Activated B cell treated with CpG ODN at 0.5 μM for 24 hours (primary cell): ENCODE data around the gene TP53BP1. TPM values are rescaled to one million over a fixed set of nuclear protein-coding genes. Genes with fewer than 3 reads are reported as not detected.

Experiments used
- ATAC-seq: fragments of 200-7000 bp; cut with Tn5 transposase; one replicate; pipeline ENCODE4 v1.10.0; 2021; ENCODE audit warnings: low read depth, mild to moderate bottlenecking, moderate library complexity
- CTCF ChIA-PET: fragments of 350-600 bp; sonication (Branson Sonifier 250); formaldehyde crosslinking; loops from one replicate; lab custom pipeline; 2021; ENCODE audit warnings: antibody characterized with exemption; lab: Charles Lee
- POLR2A ChIA-PET: fragments of 350-600 bp; sonication (Branson Sonifier 250); formaldehyde crosslinking; loops from one replicate; lab custom pipeline; 2021; ENCODE audit warnings: antibody characterized with exemption; lab: Charles Lee
- DNase-seq: peaks from one replicate; pipeline ENCODE4 v3.0.0; 2022
- H3K27ac Mint-ChIP-seq: one replicate; pipeline ENCODE4 v1.8.0; 2020; ENCODE audit warnings: mixed read lengths
- H3K27me3 Mint-ChIP-seq: one replicate; pipeline ENCODE4 v1.8.0; 2021; ENCODE audit warnings: mixed read lengths
- H3K36me3 Mint-ChIP-seq: one replicate; pipeline ENCODE4 v1.8.0; 2021; ENCODE audit warnings: low read depth, mixed read lengths
- H3K4me1 Mint-ChIP-seq: one replicate; pipeline ENCODE4 v1.8.0; 2021; ENCODE audit warnings: mixed read lengths
- H3K4me3 Mint-ChIP-seq: one replicate; pipeline ENCODE4 v1.8.0; 2020; ENCODE audit warnings: mild to moderate bottlenecking, mixed read lengths
- H3K9me3 Mint-ChIP-seq: one replicate; pipeline ENCODE4 v1.8.0; 2020; ENCODE audit warnings: mixed read lengths
- CTCF ChIP-seq: fragments of 200-600 bp; IDR thresholded peaks from one replicate; pipeline ENCODE4 v1.8.0; 2022; ENCODE audit warnings: antibody characterized with exemption, mild to moderate bottlenecking
- intact Hi-C: fragments of 100-400 bp; cut with micrococcal nuclease; formaldehyde crosslinking; loops from one replicate; pipeline ENCODE4 v1.15.1; 2024
- total RNA-seq: library from RNA; stranded (reverse); gene quantifications from 2 replicates; pipeline ENCODE4 v1.2.3, GENCODE V29; 2022

Gene TP53BP1
- total RNA-seq, 1 donor from 2014 or later = 53.9 TPM

GRCh38 chr15:43487271-43487895, 5.6 kb downstream of the TP53BP1 start:
- H3K9me3 Mint-ChIP-seq = no peaks in the 10 kb centered on the region
- no peak overlapping the region for H3K4me3 Mint-ChIP-seq
- CTCF ChIA-PET = no interaction called here
- H3K4me1 Mint-ChIP-seq = peaks cover 15% of the 10 kb centered on the region
- POLR2A ChIA-PET = no interaction called here
- H3K27ac Mint-ChIP-seq = no peak overlapping the region
- peaks cover 62% of the 10 kb centered on the region for H3K36me3 Mint-ChIP-seq
- no peaks in the 10 kb centered on the region for H3K27me3 Mint-ChIP-seq
- ATAC-seq (no peak), DNase-seq (no peak)
- TF ChIP-seq CTCF = no peak
- intact Hi-C loops = no loop called here

- Mint-ChIP-seq H3K4me1 (peaks cover 7% of the 10 kb centered on the region), H3K36me3 (peaks cover 57% of the 10 kb centered on the region), H3K4me3 (no peak overlapping the region), H3K27me3 (no peaks in the 10 kb centered on the region), H3K9me3 (no peaks in the 10 kb centered on the region), H3K27ac (no peak overlapping the region)
- intact Hi-C loops = no loop called here
- TF ChIP-seq CTCF = no peak
- CTCF ChIA-PET = interaction anchor here (1.2 kb wide), 1 partner anchor 31 kb away, joined by 7 read pairs; no protein-coding TSS in a partner anchor
- no peak for DNase-seq
- POLR2A ChIA-PET = no interaction called here
- no peak for ATAC-seq
Measured at GRCh38 chr15:43484455-43484854, 8.5 kb downstream of the TP53BP1 start.

- intact Hi-C loops = loop anchor here (2.0 kb wide), 1 partner anchor 31 kb away; no protein-coding TSS in a partner anchor
- DNase-seq (no peak), ATAC-seq (no peak)
- Mint-ChIP-seq H3K36me3 (peaks cover 57% of the 10 kb centered on the region), H3K27me3 (no peaks in the 10 kb centered on the region), H3K9me3 (no peaks in the 10 kb centered on the region), H3K27ac (no peak overlapping the region), H3K4me1 (peaks cover 7% of the 10 kb centered on the region), H3K4me3 (no peak overlapping the region)
- ChIA-PET CTCF (interaction anchor here (0.9 to 1.2 kb wide), 3 partner anchors 10 to 35 kb away, joined by 3 to 7 read pairs (median 4); no protein-coding TSS in a partner anchor), POLR2A (no interaction called here)
- TF ChIP-seq CTCF = no peak
Measured at GRCh38 chr15:43483297-43484128, 9.4 kb downstream of the TP53BP1 start.

GRCh38 chr15:43473885-43474284, 19.1 kb downstream of the TP53BP1 start:
- TF ChIP-seq CTCF = no peak
- DNase-seq (no peak), ATAC-seq (no peak)
- H3K27me3 Mint-ChIP-seq = no peaks in the 10 kb centered on the region
- intact Hi-C loops = no loop called here
- ChIA-PET CTCF (no interaction called here), POLR2A (no interaction called here)
- H3K4me3 Mint-ChIP-seq = no peak overlapping the region
- no peak overlapping the region for H3K27ac Mint-ChIP-seq
- peaks cover 83% of the 10 kb centered on the region for H3K36me3 Mint-ChIP-seq
- no peaks in the 10 kb centered on the region for H3K9me3 Mint-ChIP-seq
- no peaks in the 10 kb centered on the region for H3K4me1 Mint-ChIP-seq

- ATAC-seq (no peak), DNase-seq (no peak)
- Mint-ChIP-seq H3K4me1 (no peaks in the 10 kb centered on the region), H3K4me3 (no peak overlapping the region), H3K27me3 (no peaks in the 10 kb centered on the region), H3K27ac (no peak overlapping the region), H3K9me3 (no peaks in the 10 kb centered on the region), H3K36me3 (peaks cover 82% of the 10 kb centered on the region)
- intact Hi-C loops = no loop called here
- TF ChIP-seq CTCF = no peak
- ChIA-PET POLR2A (no interaction called here), CTCF (no interaction called here)
Measured at GRCh38 chr15:43471975-43472374, 21.0 kb downstream of the TP53BP1 start.
